HG03135 (cell line): ENCODE results near the gene OLIG1.

Source experiments
- ATAC-seq: cut with Tn5 transposase; IDR thresholded peaks from one replicate; pipeline ENCODE4 v1.9.1; 2021; ENCODE audit warnings: mild to moderate bottlenecking, moderate library complexity; ENCODE audit not compliant: unreplicated experiment

Gene OLIG1

DNA sequence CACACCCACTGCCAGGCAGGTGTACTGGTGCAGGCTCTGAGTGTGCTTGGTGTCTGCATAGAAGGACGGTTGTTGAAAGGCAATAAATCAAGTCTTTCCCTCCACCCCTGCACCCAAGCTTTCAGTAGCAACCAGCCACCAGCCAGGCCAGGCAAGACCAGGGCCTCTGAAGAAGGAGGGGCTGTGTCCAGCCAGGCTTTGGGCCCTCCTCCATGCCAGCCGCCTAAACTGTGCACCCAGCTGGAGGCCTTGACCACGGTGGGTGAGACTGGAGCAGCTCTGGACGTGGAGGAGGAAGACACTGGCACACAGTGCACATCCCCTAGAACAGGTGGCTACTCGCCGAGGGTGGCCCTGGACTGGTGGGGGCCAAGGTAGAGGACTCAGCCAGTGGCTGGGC is 39.3 kb upstream of the OLIG1 start:
- no peak for ATAC-seq

DNA sequence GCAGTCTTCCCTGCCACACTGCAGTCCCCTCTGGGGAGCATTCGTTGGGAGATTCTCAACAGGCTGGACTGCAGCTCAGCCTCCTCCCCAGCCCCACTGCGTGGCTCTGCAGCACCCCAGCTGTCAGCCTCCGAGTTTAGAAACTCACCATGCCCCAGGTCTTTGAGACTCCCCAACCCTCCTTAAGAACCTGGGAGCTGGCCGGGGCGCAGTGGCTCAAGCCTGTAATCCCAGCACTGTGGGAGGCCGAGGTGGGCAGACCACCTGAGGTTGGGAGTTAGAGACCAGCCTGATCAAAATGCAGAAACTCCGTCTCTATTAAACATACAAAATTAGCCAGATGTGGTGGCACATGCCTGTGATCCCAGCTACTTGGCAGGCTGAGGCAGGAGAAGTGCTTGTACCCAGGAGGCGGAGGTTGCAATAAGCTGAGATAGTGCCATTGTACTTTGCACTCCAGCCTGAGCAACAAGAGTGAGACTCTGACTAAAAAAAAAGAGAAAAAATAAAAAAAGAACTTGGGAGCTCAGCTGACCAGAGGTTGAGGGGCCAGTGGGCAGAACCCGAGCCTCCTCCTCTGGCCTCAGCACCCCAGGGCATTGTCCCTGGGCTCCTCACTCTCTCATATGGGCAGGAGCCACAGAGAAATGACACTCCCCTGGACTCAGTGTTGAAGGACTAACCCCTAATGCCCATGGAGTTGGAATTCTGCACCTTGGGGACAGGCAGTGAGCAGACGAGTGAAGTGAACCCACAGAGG is 38.6 kb upstream of the OLIG1 start:
- no peak for ATAC-seq

DNA sequence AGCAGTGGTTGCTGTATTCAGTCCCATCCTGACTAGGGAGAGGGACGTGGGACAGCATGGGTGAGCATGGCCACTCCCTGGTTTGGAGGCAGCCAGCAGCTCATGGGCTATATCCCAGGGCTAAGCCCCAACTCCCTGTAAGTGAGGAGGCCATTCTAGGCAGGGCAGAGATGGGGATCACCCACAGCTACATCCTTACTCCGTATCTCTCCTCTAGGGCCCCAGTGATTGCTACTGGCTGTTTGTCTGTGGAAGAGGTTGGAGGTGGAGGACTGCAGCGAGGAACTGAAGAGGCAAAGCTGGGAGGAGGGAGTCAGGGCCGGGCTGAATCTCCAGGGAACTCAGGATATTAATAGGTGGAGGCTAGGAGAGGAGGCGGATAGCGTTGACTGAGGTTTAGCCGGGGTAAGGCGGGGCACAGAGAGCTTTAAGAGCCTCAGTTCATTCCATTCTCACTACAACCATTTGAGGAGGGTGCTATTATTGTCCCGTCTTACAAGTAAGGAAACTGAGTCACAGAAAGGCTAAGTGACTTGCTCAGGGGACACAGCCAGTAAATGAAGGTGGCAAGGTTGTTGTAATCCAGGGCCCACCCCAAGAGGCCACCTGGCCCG is 37.4 kb upstream of the OLIG1 start:
- no peak for ATAC-seq

DNA sequence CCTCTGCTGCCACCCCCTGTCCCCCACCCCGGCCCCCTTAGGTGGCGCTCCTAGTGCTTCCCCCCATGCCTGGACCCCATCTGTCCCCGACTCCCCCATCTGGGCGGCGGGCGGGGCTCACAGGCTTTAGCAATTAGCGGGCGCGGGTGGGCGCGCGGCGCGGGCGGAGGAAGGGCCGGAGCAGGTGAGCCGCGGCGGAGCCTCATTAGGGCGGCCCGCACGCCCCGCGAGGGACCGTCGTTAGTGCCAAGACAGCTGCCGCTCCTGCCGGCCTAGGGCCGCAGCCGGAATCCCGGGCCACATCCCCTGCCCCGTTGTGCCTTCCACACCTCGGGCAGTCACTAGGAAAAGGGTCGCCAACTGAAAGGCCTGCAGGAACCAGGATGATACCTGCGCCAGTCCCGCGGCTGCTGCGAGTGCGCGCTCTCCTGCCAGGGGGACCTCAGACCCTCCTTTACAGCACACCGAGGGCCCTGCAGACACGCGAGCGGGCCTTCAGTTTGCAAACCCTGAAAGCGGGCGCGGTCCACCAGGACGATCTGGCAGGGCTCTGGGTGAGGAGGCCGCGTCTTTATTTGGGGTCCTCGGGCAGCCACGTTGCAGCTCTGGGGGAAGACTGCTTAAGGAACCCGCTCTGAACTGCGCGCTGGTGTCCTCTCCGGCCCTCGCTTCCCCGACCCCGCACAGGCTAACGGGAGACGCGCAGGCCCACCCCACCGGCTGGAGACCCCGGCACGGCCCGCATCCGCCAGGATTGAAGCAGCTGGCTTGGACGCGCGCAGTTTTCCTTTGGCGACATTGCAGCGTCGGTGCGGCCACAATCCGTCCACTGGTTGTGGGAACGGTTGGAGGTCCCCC is 36.6 kb upstream of the OLIG1 start:
- no peak for ATAC-seq

DNA sequence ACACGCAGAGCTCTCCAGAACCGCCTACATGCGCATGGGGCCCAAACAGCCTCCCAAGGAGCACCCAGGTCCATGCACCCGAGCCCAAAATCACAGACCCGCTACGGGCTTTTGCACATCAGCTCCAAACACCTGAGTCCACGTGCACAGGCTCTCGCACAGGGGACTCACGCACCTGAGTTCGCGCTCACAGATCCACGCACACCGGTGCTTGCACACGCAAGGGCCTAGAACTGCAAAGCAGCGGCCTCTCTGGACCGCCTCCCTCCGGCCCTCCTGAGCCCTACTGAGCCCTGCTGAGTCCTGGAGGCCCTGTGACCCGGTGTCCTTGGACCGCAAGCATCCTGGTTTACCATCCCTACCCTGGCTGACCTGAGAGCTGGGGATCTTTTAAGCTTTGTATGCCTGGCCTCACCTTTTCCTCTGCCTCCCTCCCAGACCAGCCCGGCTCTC is 36.0 kb upstream of the OLIG1 start:
- ATAC-seq = no peak

DNA sequence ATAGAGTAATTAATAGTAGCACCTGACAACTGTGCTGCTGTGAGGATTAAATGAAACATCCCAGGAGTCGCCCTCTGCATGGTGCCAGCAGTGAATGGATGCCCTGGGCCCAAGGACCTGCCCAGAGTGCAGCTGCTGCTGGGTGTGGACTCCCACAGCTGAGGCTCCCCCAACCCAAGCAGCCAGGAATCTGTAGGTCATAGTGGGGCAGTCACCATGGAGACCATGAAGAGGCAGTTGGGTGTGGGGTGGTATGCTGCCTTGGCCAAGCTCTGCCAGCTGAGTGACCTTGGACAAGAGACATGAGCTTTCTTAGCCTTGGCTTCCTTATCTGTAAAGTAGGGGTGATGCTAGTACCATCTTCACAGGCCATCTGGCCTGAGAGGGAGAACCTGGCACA is 34.8 kb upstream of the OLIG1 start:
- ATAC-seq = no peak

DNA sequence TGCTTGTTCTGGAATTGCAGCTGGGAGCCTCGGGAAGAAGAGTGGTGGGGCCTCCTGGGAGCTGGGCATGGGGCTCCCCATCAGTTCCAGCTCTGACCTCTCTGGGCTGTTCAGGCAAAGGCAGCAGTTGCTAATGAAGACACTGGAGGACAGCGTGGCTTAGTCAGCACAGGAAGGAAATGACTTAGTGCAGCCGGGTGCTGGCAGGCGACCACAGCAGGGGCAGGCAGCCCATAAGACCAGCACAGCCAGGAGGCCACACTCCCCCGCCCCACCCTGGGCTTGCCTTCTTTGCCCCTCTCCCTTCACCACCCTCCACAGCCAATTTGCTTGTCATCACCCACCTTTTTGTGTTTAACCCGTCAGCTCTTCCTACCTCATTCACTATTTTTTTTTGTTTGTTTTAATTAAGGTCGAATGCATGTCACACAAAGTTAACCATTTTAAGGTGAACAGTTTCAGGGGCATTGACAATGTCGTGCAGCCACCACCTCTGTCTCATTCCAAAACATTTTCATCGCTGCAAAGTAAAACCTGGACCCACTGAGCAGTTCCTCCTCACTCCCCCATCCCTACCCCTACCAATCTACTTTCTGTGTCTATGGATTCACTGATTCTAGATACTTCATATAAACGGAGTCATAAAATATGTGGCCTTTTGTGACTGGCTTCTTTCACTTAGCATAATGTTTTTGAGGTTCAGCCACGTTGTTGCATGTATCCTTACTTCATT is 33.3 kb upstream of the OLIG1 start:
- no peak for ATAC-seq

DNA sequence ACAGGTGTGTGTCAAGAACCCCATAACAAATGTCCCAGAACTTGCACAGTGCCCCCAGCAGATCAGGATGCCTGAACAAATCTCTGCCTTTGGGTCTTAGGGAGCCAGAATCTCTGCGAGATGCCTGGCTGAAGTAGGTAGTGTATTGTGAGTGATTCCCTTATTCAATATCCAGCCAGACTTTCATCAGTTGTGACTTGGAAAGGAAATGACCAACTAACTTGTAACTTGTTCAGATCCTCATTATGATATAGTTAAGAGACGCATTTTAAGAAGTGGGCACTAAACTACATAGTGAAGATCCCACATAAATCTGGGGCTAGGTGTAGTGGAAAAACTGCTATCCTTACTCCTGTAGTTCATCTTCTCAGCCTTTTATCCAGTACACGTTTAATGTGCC is 32.4 kb upstream of the OLIG1 start:
- ATAC-seq = no peak

DNA sequence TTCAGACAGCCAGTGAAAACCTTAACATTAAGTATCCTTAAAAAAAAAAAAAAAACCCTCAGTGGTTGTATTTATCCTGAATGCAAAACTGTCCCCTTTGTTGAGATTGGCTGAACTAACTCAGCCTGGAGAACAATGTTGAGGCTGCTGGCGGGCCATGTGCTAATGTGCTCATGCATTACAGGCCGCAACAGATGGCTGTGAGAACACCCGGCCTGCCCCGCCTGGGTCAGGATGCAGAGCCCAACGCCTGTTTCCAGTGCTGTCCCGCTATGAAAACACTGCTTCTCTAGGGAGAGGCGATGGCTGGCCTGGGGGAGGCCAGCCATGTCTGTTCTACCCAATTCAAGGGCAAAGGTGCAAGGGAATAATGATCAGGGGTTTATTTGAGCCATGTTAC is 30.4 kb upstream of the OLIG1 start:
- ATAC-seq = no peak

DNA sequence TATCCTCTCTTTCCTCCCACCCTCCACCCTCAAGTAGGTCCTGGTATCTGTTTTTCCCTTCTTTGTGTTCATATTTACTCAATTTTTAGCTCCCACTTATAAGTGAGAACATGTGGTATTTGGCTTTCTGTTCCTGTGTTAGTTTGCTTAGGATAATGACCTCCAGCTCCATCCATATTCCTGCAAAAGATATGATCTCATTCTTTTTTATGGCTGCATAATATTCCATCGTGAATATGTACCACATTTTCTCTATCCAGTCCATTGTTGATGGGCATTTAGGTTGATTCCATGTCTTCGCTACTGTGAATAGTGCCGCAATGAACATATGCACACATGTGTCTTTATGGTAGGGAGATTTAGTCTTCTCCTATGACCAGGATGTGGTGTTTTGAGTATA is 29.7 kb upstream of the OLIG1 start:
- ATAC-seq = no peak

DNA sequence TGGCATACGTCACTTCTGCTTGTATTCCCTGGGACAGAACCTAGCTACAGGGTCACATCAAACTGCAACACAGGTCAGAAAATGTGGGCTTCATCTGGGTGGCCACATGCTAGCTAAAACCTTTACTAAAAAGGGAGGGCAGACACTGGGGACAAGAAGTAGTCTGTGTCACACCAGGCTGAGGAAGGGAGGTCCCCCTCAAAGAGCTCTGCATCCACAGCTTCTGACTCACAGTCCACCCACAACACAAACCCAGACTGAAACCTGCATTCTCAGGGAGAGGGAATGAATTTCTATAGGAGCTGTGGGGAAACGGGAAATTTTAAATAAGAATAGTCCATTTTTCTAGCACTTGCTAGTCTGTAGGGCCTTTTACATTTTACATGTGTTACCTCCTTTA is 28.0 kb upstream of the OLIG1 start:
- ATAC-seq = no peak

DNA sequence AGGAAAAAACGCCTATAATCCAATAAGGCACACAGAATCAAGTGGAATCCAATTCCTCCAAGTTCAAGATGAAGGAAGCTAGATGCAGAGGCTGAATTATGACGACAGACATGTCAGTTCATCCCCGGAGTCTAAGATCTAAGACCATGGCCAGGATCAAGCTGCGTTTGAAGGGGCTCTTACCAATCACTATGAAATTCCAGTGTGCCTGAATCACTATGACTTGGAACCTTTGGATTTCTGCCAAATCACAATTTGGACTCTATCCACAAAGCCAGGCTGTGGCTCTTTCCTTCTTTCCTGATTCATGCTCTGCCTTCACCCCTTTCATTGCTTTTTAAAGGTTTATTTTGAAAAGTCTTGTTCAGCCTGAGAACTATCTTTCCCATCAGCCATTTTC is 27.1 kb upstream of the OLIG1 start:
- ATAC-seq = no peak

DNA sequence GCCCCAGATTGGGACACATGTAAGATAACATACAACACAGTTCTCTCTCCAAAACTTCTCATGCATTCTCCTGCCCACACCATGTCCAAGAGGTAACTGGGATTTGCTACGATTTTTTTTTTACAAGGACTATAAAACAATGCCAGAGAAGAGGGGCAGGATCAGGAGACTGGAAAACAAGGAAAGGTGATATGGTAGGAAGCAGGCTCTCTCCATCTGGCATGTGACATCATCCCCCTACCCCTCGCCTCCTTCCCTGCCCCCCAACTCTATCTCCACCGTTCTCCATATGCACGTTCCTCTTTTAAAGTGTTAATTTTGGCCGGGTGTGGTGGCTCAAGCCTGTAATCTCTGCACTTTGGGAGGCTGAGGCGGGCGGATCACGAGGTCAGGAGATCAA is 23.5 kb upstream of the OLIG1 start:
- ATAC-seq = no peak

DNA sequence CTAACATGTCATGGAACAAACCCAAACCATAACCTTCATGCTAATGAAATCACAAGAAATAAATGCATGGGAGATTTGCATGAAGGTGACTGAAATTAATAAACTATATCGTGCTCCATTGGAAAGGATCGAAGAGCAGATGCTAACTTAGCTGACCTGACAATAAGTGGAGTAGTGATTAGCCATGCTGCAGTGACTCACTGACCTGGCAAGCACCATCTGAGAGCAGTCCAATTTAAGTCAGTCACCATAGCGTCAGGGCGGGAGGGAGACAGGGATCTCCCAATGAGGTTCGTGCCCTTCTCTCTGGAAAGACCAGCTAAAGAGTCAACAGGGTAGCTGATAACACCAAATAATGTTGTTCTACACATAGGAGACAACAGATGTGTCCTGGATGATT is 22.7 kb upstream of the OLIG1 start:
- no peak for ATAC-seq

DNA sequence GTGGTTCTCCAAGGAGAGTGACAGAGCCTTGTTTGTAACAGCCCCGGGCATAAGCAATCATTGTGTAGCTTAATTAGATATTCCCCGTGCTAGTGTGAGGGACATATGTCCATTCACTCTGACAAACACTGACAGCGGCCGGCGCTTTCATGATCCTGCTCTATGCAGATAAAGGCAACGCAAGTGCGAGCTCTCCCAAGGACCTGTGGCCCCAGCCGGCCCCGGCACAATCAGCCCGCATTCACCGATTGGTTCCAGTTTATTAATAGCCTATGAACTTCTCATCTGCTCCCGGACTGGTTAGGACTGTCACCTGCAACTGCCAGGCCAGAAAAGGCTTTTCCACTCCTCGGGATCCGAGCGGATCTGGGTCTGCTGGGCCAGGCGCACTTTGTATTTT is 18.0 kb upstream of the OLIG1 start:
- no peak for ATAC-seq

DNA sequence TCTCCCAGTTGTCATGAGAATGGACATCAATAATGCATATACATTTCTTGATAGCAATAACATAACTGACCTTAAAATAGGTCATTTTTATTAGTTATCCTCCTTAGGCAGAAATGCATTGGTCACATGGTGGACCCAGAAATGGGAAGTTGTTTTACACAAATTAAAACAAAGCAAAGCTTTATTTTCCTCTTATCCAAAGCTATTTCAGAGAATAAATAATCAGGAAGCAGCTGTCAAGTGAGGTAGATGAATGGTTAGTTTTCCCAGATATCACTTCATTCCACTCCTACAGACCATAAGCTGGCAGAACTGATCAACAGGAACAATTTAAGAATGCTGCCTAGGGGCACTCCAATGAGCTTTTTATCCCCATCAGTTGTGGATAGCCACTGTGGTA is 16.0 kb upstream of the OLIG1 start:
- no peak for ATAC-seq

DNA sequence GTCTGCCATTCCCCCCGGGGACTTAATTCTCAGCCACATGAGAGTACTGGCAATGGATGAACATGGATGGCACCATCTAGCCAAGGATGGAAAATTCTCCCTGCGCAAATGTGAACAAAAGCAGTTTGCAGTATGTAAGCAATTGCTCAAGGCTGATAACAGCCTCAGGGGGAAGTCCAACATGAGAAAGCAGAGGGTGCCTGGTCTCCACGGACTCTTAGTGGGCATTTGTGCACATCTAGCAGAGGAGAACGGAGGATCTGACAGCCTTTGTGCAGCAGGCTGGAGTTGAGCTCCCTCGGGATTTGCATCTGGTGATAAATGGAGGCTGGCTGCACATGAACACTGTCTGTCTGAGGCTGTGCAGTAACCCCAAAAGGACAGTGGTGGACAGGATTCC is 13.9 kb upstream of the OLIG1 start:
- no peak for ATAC-seq

DNA sequence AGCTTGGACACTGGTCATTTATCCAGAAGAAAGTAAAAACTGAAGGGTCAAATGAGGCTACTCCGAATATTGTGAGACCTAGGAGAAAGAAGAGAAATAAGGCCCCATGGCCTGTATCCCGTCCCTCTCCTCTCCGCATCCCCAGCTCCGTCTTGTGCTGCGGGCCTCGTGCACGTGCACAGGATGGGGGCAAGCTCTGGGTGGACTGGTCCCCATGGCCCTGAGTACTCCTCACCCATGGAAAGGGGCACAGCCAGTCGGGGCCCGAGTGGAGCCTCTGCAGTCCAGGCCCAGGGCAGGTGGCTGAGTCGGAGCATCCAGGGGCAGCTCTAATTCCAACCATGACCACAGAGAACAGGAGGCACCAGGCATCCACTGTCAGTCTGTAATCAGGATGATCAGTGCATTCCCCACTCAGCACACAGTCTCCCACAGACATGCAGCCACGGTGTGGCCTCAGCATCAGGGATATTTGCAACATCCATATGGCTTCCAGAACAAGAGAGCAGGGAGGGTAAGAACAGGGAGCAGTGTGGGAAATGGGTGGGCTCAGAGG is 12.5 kb upstream of the OLIG1 start:
- ATAC-seq = no peak

DNA sequence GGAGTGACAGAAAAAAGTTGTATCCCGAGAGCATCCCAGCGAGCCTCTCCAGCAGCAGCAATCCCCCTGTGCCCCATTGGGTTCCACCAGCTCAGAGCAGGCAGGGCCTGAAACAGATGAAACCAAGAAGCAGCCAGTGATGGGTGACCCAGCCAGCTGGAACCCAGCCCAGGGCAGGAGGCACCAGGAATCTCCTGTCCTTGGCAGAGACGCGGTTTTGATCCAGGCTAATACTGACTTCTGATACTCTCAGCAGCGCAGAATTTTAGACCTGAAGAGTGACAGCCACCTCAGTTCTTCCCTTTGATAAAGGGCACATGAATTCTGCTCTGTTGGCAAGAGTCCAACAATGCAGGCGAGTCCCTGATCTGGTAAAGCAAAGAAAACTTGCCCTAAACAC is 11.4 kb upstream of the OLIG1 start:
- ATAC-seq = no peak

DNA sequence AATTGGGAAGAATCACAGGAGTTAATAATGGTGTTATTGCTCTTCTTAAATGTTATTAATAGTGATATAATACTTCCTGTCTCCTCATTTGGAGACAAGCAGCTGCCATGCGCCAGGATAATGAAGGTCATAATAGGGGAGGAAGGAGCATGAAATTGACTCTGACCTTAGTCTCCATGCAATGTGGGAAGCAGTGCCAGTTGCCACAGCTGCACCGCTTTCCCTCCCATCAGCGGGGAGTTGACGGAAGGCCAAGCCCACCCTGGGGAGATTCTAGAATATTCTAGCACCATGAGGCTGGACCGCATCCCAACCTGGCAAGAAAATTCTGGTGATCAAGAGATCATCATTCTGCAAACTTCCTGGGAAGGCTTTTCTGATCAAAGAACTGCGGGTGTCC is 11.0 kb upstream of the OLIG1 start:
- no peak for ATAC-seq

DNA sequence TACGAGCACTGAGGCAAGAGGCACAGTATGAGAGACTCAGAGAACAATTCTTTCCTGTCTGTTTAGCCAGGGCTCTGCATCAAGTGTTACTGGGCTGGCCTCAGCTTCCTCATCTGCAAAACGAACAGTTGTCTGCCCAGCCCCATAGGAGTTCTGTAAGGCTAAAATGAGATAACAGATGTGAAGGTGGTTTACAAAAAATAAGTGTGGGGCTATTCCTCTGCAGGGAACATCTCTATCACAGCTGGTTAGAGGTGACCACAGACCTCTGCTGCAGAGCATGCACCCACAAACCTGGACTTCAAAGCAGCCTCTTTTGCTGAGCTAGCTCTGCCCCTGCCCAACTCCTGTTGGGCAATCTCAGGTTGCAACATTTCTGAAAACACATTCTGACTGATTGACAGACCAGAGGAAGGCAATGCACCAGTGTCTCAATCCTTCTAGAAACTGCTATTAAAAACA is 10.5 kb upstream of the OLIG1 start:
- no peak for ATAC-seq
